Breast epithelium (tissue), 3 donors: ENCODE data around the gene SH3D21.

Experiments used
- POLR2A ChIP-seq: fragments of 450-650 bp; IDR thresholded peaks from one replicate; pipeline ENCODE4 v1.6.1; 2016; ENCODE audit warnings: antibody characterized with exemption, mild to moderate bottlenecking, moderate library complexity
- POLR2AphosphoS5 ChIP-seq, 3 donors: sonication (generic); formaldehyde crosslinking; IDR thresholded peaks; one replicate each; pipeline ENCODE4 v1.6.1; 2017; ENCODE audit warnings: antibody characterized with exemption in 3 of 3
- TF ChIP-seq, protein P1 (sequence below), 3 donors: fragments of 450-650 bp; IDR thresholded peaks; one replicate each; pipeline ENCODE4 v1.5.1; 2016 to 2017; ENCODE audit warnings: antibody characterized with exemption in 3 of 3, mild to moderate bottlenecking in 3 of 3, moderate library complexity in 3 of 3

DNA sequence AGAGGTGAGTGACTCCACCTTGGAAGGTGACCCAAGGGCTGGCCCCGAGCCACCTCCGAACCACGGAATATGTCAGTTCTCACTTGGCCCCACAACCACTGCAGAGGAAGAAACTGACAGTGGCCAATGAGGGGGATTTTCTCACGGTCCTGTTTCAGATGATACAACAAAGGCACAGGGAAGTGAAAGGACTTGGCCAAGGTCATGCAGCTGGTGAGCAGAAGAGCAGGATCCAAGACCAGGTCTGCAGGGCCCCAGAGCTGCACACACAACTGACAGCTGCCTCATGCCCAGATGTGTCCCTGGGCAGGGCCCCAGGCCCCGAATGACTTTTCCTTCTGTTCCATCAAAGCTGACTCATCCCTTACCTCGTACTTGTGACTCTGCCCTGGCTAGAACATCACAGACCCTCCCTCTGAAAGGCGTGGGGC lies 43.1 kb downstream of the SH3D21 start:
- TF ChIP-seq, protein P1, sequence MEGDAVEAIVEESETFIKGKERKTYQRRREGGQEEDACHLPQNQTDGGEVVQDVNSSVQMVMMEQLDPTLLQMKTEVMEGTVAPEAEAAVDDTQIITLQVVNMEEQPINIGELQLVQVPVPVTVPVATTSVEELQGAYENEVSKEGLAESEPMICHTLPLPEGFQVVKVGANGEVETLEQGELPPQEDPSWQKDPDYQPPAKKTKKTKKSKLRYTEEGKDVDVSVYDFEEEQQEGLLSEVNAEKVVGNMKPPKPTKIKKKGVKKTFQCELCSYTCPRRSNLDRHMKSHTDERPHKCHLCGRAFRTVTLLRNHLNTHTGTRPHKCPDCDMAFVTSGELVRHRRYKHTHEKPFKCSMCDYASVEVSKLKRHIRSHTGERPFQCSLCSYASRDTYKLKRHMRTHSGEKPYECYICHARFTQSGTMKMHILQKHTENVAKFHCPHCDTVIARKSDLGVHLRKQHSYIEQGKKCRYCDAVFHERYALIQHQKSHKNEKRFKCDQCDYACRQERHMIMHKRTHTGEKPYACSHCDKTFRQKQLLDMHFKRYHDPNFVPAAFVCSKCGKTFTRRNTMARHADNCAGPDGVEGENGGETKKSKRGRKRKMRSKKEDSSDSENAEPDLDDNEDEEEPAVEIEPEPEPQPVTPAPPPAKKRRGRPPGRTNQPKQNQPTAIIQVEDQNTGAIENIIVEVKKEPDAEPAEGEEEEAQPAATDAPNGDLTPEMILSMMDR (IDR thresholded peaks at IDR 0.05), result no peak
- TF ChIP-seq POLR2AphosphoS5 (IDR thresholded peaks at IDR 0.05) (no peak), POLR2A (no peak)
